Spleen (tissue), 7 donors: ENCODE results near the gene GJB6.
"Not testable (repeated sequence)": the region's sequence is repeated elsewhere in the genome, so short reads cannot be mapped to it uniquely, and the experiment has no call there.

ENCODE experiments used
- POLR2A ChIP-seq, 3 donors: fragments of 450-650 bp; IDR thresholded peaks; one replicate each; pipeline ENCODE4 v1.5.1; 2017; ENCODE audit warnings: antibody characterized with exemption in 3 of 3, mild to moderate bottlenecking in 1 of 3
- TF ChIP-seq, protein P1 (sequence below), 11 experiments: fragments of 200-600 bp in 7 of 11; fragments of 450-650 bp in 4 of 11; sonication (generic) in 4 of 11; IDR thresholded peaks in 8 of 11; conservative IDR thresholded peaks in 3 of 11; 1 replicate in 7 of 11; 2 replicates in 4 of 11; pipeline versions ENCODE4 v1.4.0 to v1.8.0; 2016 to 2021; ENCODE audit warnings: antibody characterized with exemption in 11 of 11, inconsistent platforms in 4 of 11, mild to moderate bottlenecking in 1 of 11
- donor health status: DM: no; HTN: no; CAD: no; lungs with moderate emphysema.
- donor health status: DM: no; HTN: no; CAD: no.
- donor health status: DM: no; HTN: no; CAD: no.

DNA sequence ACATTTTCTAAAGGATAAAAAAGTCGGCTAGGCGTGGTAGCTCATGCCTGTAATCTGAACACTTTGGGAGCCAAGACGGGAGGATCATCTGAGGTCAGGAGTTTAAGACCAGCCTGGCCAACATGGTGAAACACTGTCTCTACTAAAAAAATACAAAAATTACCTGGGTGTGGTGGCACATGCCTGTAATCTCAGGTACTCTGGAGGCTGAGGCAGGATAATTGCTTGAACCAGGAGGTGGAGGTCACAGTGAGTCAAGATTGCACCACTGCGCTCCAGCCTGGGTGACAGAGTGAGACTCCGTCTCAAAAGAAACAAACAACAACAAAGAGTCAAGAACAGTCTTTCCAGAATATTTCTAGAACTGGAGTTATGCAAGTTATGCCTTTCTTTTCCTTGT lies 44.8 kb upstream of the GJB6 start:
- TF ChIP-seq, protein P1, sequence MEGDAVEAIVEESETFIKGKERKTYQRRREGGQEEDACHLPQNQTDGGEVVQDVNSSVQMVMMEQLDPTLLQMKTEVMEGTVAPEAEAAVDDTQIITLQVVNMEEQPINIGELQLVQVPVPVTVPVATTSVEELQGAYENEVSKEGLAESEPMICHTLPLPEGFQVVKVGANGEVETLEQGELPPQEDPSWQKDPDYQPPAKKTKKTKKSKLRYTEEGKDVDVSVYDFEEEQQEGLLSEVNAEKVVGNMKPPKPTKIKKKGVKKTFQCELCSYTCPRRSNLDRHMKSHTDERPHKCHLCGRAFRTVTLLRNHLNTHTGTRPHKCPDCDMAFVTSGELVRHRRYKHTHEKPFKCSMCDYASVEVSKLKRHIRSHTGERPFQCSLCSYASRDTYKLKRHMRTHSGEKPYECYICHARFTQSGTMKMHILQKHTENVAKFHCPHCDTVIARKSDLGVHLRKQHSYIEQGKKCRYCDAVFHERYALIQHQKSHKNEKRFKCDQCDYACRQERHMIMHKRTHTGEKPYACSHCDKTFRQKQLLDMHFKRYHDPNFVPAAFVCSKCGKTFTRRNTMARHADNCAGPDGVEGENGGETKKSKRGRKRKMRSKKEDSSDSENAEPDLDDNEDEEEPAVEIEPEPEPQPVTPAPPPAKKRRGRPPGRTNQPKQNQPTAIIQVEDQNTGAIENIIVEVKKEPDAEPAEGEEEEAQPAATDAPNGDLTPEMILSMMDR (IDR thresholded peaks at IDR 0.05 in 8 of 11, conservative IDR thresholded peaks at IDR 0.05 in 3 of 11), result not testable (repeated sequence)
- TF ChIP-seq POLR2A (IDR thresholded peaks at IDR 0.05), result not testable (repeated sequence)
